ENCODE data around the gene PTPRA. TPM values are rescaled to one million over a fixed set of nuclear protein-coding genes. Genes with fewer than 3 reads are reported as not detected.

PTPRA gene
- total and polyA plus RNA-seq, 2 of the 13 experiments (the other 11 are each of a cell fraction or from before 2014, with no cell fraction given), result 47.2 to 127 TPM

DNA sequence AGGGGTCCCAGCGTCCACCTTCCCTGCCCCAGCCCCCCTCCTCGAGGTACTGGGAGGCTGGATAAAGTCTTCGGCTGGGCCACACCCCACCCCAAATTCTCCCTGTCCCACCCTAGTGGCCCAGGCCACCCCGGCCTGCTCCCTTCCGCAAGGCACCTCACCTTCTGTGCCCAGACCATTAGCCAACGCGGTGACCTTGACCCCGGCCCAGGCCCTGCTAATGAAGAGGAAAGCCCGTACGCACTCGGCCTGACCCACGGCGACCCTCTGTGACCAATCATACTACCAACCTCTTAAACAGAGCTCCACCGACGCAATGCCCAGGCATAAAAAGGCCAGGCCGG, 198.0 kb downstream of the PTPRA start (continued):
- TF ChIP-seq, protein P1, sequence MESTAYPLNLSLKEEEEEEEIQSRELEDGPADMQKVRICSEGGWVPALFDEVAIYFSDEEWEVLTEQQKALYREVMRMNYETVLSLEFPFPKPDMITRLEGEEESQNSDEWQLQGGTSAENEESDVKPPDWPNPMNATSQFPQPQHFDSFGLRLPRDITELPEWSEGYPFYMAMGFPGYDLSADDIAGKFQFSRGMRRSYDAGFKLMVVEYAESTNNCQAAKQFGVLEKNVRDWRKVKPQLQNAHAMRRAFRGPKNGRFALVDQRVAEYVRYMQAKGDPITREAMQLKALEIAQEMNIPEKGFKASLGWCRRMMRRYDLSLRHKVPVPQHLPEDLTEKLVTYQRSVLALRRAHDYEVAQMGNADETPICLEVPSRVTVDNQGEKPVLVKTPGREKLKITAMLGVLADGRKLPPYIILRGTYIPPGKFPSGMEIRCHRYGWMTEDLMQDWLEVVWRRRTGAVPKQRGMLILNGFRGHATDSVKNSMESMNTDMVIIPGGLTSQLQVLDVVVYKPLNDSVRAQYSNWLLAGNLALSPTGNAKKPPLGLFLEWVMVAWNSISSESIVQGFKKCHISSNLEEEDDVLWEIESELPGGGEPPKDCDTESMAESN (CRISPR knock-in tag; conservative IDR thresholded peaks at IDR 0.05), result no peak
- TF ChIP-seq FOSL2 (CRISPR knock-in tag; IDR thresholded peaks at IDR 0.05), result no peak
- TF ChIP-seq WIZ (CRISPR knock-in tag; IDR thresholded peaks at IDR 0.05), result 0 out of 2 replicates have a peak, but pooled peaks have one; percentile 32
- TF ChIP-seq, protein P2, sequence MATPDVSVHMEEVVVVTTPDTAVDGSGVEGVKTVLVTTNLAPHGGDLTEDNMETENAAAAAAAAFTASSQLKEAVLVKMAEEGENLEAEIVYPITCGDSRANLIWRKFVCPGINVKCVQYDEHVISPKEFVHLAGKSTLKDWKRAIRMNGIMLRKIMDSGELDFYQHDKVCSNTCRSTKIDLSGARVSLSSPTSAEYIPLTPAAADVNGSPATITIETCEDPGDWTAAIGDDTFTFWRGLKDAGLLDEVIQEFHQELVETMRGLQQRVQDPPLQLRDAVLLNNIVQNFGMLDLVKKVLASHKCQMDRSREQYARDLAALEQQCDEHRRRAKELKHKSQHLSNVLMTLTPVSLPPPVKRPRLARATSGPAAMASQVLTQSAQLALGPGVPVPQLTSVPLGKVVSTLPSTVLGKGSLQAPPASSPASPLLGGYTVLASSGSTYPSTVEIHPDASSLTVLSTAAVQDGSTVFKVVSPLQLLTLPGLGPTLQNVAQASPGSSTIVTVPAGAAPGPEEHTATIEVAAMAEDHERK (CRISPR knock-in tag; IDR thresholded peaks at IDR 0.05; ENCODE audit: low read depth), result no peak
- peak; percentile 60; the same call in 1 of the 2 replicates for TF ChIP-seq ZBTB7B (CRISPR knock-in tag; IDR thresholded peaks at IDR 0.05)
- no peak for TF ChIP-seq SMC3 (IDR thresholded peaks at IDR 0.05; ENCODE audit: low read length)
- TF ChIP-seq ZMAT3 (CRISPR knock-in tag; conservative IDR thresholded peaks at IDR 0.05), result no peak
- no peak for TF ChIP-seq RARG (CRISPR knock-in tag; IDR thresholded peaks at IDR 0.05; ENCODE audit: low read depth)
- TF ChIP-seq FOXK1 (CRISPR knock-in tag; IDR thresholded peaks at IDR 0.05; ENCODE audit: borderline replicate concordance, low read depth), result 0 out of 2 replicates have a peak, but pooled peaks have one; percentile 39
- TF ChIP-seq GPN1 (CRISPR knock-in tag; IDR thresholded peaks at IDR 0.05; ENCODE audit: borderline replicate concordance), result no peak
- no peak for TF ChIP-seq HDAC2 (CRISPR knock-in tag; IDR thresholded peaks at IDR 0.05)
- TF ChIP-seq SALL1 (CRISPR knock-in tag; IDR thresholded peaks at IDR 0.05), result peak; percentile 43; the same call in 1 of the 2 replicates
- no peak for TF ChIP-seq RBAK (CRISPR knock-in tag; IDR thresholded peaks at IDR 0.05)
- TF ChIP-seq, protein P3, sequence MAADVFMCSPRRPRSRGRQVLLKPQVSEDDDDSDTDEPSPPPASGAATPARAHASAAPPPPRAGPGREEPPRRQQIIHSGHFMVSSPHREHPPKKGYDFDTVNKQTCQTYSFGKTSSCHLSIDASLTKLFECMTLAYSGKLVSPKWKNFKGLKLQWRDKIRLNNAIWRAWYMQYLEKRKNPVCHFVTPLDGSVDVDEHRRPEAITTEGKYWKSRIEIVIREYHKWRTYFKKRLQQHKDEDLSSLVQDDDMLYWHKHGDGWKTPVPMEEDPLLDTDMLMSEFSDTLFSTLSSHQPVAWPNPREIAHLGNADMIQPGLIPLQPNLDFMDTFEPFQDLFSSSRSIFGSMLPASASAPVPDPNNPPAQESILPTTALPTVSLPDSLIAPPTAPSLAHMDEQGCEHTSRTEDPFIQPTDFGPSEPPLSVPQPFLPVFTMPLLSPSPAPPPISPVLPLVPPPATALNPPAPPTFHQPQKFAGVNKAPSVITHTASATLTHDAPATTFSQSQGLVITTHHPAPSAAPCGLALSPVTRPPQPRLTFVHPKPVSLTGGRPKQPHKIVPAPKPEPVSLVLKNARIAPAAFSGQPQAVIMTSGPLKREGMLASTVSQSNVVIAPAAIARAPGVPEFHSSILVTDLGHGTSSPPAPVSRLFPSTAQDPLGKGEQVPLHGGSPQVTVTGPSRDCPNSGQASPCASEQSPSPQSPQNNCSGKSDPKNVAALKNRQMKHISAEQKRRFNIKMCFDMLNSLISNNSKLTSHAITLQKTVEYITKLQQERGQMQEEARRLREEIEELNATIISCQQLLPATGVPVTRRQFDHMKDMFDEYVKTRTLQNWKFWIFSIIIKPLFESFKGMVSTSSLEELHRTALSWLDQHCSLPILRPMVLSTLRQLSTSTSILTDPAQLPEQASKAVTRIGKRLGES (CRISPR knock-in tag; IDR thresholded peaks at IDR 0.05; ENCODE audit: borderline replicate concordance), result no peak
- no peak for TF ChIP-seq ATM (IDR thresholded peaks at IDR 0.05; ENCODE audit: borderline replicate concordance)
- TF ChIP-seq NR2F6 (IDR thresholded peaks at IDR 0.05), result peak; percentile 81
- peak; percentile 86 for TF ChIP-seq NR2F6 (CRISPR knock-in tag; IDR thresholded peaks at IDR 0.05)
- TF ChIP-seq CC2D1A (CRISPR knock-in tag; IDR thresholded peaks at IDR 0.05), result no peak
- TF ChIP-seq, protein P4, sequence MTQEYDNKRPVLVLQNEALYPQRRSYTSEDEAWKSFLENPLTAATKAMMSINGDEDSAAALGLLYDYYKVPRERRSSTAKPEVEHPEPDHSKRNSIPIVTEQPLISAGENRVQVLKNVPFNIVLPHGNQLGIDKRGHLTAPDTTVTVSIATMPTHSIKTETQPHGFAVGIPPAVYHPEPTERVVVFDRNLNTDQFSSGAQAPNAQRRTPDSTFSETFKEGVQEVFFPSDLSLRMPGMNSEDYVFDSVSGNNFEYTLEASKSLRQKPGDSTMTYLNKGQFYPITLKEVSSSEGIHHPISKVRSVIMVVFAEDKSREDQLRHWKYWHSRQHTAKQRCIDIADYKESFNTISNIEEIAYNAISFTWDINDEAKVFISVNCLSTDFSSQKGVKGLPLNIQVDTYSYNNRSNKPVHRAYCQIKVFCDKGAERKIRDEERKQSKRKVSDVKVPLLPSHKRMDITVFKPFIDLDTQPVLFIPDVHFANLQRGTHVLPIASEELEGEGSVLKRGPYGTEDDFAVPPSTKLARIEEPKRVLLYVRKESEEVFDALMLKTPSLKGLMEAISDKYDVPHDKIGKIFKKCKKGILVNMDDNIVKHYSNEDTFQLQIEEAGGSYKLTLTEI (CRISPR knock-in tag; conservative IDR thresholded peaks at IDR 0.05), result no peak
- TF ChIP-seq ZNF260 (CRISPR knock-in tag; IDR thresholded peaks at IDR 0.05; ENCODE audit: borderline replicate concordance, low read depth), result no peak
- TF ChIP-seq MAZ (IDR thresholded peaks at IDR 0.05; ENCODE audit: borderline replicate concordance, low read depth, low read length), result no peak
- no peak for TF ChIP-seq MAZ (CRISPR knock-in tag; IDR thresholded peaks at IDR 0.05; ENCODE audit: low read depth)
- 0 out of 2 replicates have a peak, but pooled peaks have one; percentile 15 for TF ChIP-seq RXRB (CRISPR knock-in tag; IDR thresholded peaks at IDR 0.05; ENCODE audit: borderline replicate concordance)
- TF ChIP-seq ZNF614 (CRISPR knock-in tag; IDR thresholded peaks at IDR 0.05; ENCODE audit: borderline replicate concordance), result peak; percentile 33; the same call in 1 of the 2 replicates
- TF ChIP-seq ZNF788 (CRISPR knock-in tag; IDR thresholded peaks at IDR 0.05; ENCODE audit: borderline replicate concordance), result 0 out of 2 replicates have a peak, but pooled peaks have one; percentile 42
